NCI-H2227 (cell line): ENCODE data around the gene PSG7.
"Not testable (repeated sequence)": the region's sequence is repeated elsewhere in the genome, so short reads cannot be mapped to it uniquely, and the experiment has no call there.

Experiments
- DNase-seq: peaks from one replicate; lab custom pipeline; 2025; ENCODE audit not compliant: unreplicated experiment; lab: John Stamatoyannopoulos, UW

PSG7 gene

DNA sequence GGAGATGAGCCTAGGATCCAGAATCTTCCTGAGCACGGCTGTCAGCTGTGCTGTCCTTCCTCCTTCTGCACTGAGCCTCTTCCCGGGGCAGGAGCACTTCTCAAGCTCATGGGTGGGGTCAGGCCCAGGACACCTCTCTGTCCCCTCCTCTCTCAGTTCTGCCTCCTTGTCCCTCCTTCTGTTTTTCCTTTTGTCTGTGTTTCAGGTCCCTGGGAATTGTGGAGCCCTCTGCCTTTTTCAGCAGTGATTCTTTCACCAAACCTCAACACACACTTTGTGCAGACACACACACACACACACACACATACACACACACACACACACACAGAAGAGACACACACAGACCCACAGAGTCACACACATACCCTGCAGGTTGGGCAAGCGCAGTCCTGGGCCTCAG is at the start of gene PSG7:
Gene PSG7, minus strand, starts transcription at position 101 of the 400 bp plus-strand sequence. CDS start 131 bp downstream, outside the sequence.
- DNase-seq, result not testable (repeated sequence)

DNA sequence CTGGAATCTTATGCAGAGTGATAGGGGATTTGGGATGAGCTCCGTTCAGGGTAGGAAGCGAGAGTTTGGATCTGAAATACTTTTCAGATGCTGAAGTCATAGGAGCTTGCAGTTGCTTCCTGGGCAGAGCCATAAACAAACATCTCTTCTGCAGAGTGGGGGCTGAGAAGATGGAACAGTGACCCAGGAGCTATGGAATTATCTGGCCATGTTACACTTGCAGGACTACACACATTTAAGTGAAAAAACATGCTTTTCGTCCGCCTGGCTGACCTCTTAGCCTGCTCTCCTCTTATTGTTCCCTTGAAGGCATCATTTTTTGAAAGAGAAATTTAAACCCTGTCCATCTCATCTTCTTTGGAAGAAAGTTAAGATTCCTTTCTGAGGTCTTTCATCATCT is 48.6 kb upstream of the PSG7 start:
- DNase-seq, result no peak

GRCh38 chr19:42982111-42982510 is 45.1 kb upstream of the PSG7 start:
- DNase-seq, result not testable (repeated sequence)

DNA sequence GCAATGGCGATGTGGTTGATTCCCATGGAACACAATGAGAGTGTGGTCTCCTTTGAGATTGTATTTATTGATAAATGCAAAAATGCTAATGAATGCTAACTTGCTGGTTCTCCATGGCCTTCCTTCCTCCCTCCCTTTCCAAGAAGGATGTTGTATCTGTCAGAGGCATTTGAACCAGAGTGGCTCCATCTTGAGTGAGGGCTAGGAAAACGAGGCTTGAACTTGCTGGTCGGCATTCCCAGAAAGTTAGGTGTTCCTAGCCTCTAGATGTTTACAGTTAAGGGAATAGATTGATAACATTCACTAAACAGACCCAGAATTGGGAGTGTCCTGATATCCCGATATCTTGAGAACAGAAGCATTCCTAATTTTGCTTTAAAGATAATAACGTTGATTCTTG is 34.4 kb upstream of the PSG7 start:
- not testable (repeated sequence) for DNase-seq

DNA sequence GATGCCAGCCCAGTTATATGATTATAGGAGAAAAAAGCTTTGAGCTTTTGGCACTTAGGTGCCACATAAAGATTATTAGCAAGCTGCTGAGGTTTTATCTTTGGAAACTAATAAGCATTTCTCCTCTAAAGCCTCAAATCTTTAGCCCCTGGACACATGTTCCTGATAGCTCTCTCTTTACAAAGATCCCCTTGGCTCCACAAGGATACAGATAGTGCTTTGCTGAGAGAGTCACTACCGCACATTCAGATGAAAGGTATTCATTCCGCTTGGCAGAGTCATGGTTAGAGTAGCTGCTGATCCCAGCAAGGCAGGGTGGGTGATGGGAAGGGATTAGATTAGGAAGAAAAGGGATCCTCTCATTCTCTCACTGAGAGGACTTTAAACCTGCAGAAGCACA is 28.2 kb upstream of the PSG7 start:
- no peak for DNase-seq

- no peak for DNase-seq
Observed at GRCh38 chr19:42961119-42961518, 24.1 kb upstream of the PSG7 start.

DNA sequence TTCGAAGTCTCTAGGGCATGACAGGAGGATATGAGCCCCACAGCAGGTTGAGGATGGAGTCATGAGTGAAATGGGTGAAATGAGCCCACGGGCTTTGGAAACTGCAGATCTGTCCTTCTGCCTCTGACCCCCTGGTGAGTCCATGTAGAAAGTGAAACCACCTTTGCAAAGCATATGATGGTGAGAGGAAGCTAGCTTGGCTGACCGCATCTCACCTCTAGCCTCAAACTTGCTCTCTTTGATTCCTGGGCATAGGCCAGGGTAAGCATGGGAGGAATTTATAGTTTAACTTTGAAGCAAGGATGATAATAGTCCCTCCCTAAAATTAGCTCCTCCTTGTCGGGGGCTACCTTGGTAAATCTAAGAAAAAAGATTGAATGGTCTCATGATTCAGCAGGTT is 15.1 kb upstream of the PSG7 start:
- not testable (repeated sequence) for DNase-seq

GRCh38 chr19:42951476-42951875 is 14.5 kb upstream of the PSG7 start:
- DNase-seq, result not testable (repeated sequence)

GRCh38 chr19:42942187-42942789 is 5.3 kb upstream of the PSG7 start:
- DNase-seq, result peak; percentile 40

GRCh38 chr19:42934726-42935125 is 2.3 kb downstream of the PSG7 start:
- not testable (repeated sequence) for DNase-seq

DNA sequence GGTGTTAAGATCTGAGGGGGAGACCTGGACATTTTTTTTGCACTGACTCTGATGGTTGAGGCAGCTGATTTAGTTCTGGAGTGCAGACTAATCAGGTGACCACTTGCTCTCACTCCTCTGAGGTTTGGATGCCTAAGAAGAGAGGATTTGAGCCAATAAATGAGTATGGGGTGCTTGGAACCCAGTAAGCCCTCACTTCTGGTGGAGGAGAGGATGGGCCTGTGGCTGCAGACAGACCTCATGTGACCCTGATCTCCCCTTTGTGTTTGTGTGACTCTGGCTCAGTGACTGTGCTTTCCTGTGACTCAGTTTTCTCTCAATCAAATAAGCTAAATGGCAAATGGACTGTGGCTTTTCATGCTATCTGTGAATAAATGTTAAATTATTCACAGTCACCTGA is 2.8 kb downstream of the PSG7 start:
- DNase-seq, result not testable (repeated sequence)

- DNase-seq, result not testable (repeated sequence)
Observed at GRCh38 chr19:42933412-42933811, 3.6 kb downstream of the PSG7 start.

DNA sequence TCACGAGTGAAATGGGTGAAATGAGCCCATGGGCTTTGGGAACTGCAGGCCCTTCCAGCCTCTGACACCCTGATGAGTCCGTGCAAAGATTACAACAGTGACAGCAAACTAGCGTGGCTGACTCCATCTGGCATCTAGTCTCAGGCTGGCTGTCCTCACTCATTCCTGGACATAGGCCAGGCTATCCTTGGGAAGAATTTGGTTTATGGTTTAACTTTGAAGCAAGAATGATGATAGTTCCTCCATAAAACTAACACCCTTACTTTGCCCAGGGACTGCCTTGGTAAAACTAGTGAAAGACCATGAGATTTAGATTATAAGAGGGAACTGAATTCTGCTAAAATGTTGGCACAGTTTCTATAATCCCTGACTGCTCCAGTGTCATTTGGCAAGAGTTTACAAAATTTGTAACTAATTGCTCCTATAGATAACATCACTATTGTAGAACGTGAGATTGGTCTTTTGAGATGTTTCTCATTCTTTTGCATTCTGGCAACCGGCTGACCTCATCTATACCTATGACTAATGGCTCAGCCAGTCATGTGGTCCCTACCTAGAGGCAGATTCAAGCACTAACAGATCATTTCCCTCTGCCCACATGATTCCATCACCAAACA is 4.4 kb downstream of the PSG7 start:
- not testable (repeated sequence) for DNase-seq

GRCh38 chr19:42930214-42930613 is 6.8 kb downstream of the PSG7 start:
- DNase-seq, result not testable (repeated sequence)

GRCh38 chr19:42928896-42929295 is 8.1 kb downstream of the PSG7 start:
- DNase-seq, result no peak

- DNase-seq, result no peak
Observed at GRCh38 chr19:42926781-42927180, 10.2 kb downstream of the PSG7 start.

- peak; percentile 67 for DNase-seq
Observed at GRCh38 chr19:42923106-42923505, 13.9 kb downstream of the PSG7 start.

- not testable (repeated sequence) for DNase-seq
Observed at GRCh38 chr19:42920971-42921370, 16.0 kb downstream of the PSG7 start.

DNA sequence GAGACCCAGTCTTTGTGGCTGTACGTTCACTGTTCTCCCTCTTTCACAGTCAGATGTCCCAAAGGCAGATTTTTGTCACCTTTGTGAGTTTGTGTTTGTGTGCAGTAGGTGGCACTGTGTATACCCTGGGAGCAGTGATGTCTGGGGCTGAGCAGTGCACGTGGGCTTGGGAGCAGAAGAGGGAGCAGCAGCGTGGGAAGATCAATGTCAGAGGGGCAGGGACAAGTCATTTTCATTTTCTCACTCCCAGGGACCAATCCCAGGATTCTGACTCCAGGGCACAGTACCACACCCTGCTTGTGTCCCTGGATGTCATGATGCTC is 17.3 kb downstream of the PSG7 start:
- no peak for DNase-seq

GRCh38 chr19:42919070-42919756 is 17.8 kb downstream of the PSG7 start:
- DNase-seq, result not testable (repeated sequence)

DNA sequence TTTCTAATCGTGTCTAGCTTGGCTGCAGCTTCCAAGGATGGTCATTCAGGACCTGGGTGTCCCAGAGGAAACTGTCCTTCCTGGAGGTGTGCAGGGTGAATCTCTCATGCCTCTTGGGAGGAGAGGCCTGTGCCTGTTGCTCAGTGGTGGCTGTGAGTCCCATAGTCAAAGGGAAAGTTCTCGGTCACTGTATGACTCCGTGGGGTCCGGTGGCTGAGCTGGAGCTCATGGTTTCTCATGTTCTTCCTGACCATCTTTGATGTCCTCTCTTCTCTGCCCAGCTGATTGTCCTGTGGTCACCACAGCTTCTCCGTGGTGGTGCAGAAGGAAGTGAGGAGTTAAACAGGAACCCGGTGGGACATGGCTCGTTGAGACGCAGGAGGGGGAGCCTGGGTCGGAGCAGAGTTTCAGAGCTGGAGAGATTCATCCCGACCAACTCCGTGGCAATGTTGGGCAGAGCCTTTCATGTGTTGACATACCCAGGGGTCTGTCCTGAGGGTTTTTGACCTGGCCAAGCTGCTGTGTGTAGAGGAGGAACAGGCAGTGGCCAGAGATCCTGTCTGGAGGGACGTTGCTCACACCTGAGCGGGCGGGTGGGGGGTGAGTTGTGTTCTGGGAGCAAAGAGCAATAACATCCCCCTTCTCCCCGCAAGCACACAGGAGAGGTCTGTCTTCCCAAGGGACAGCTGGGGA is 18.5 kb downstream of the PSG7 start:
- DNase-seq, result not testable (repeated sequence)

DNA sequence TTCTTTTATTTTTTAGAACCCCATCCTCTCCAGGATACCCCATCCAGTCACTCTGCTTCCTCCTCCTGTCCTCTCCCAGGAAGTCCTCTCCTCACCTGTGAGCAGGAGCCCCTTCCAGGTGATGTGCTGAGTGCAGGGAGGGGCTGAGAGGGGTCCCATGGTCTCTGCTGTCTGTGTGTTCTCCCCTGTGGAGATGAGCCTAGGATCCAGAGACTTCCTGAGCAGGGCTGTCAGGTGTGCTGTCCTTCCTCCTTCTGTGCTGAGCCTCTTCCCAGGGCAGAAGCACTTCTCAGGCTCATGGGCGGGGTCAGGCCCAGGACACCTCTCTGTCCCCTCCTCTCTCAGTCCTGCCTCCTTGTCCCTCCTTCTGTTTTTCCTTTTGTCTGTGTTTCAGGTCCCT is 19.4 kb downstream of the PSG7 start, which contains the start of gene PSG6:
Gene PSG6, minus strand, starts transcription at position 261 of the 400 bp plus-strand sequence. Its CDS starts 102 bp downstream, at position 159.
- DNase-seq, result not testable (repeated sequence)
